HG02798 (cell line): ENCODE data around the gene RAB20.
"Not testable (repeated sequence)": the region's sequence is repeated elsewhere in the genome, so short reads cannot be mapped to it uniquely, and the experiment has no call there.

ENCODE experiments used
- ATAC-seq: cut with Tn5 transposase; IDR thresholded peaks from one replicate; pipeline ENCODE4 v1.9.1; 2021; ENCODE audit warnings: mild to moderate bottlenecking; ENCODE audit not compliant: unreplicated experiment, poor library complexity

Gene RAB20

DNA sequence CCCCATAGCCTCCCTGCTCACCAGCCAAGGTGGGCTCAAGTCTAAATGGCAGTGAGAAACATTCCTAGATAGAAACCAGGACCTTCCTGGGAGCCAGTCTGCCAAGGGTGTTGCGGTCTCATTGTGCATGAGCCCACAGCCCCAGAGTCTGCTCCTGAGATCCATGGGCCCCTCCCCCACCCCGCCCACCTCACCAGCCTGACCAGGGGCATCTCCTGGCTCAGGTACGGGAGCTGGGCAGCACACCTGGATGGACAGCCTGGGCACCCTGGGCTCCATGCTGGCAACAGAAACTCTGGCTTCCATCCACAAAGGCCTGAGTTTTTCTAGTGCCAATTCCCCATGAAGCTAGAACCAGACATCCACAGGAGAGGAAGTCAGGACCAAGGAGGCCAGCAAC, 65.6 kb downstream of the RAB20 start:
- ATAC-seq = no peak

GRCh38 chr13:110495376-110495775, 66.1 kb downstream of the RAB20 start:
- ATAC-seq = no peak

DNA sequence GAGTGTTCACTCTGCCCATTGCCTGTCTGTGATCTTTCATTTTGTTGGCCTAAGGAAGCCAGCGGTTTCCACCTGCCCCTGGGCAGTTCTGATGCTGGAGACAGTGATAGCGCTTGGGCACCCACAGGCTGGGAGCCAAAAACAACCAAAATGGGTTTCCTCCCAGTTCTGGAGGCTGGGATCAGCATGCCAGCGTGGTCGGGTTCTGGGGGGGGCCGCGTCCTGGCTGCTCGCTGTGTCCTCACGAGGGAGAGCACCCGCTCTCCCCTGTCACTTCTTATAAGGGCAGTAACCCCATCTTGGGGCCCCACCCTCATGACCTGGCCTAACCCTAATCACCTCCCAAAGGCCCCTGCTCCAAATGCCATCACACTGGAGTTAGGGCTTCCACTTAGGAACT, 67.9 kb downstream of the RAB20 start:
- ATAC-seq = no peak

GRCh38 chr13:110492679-110493593, 68.6 kb downstream of the RAB20 start:
- ATAC-seq = no peak

DNA sequence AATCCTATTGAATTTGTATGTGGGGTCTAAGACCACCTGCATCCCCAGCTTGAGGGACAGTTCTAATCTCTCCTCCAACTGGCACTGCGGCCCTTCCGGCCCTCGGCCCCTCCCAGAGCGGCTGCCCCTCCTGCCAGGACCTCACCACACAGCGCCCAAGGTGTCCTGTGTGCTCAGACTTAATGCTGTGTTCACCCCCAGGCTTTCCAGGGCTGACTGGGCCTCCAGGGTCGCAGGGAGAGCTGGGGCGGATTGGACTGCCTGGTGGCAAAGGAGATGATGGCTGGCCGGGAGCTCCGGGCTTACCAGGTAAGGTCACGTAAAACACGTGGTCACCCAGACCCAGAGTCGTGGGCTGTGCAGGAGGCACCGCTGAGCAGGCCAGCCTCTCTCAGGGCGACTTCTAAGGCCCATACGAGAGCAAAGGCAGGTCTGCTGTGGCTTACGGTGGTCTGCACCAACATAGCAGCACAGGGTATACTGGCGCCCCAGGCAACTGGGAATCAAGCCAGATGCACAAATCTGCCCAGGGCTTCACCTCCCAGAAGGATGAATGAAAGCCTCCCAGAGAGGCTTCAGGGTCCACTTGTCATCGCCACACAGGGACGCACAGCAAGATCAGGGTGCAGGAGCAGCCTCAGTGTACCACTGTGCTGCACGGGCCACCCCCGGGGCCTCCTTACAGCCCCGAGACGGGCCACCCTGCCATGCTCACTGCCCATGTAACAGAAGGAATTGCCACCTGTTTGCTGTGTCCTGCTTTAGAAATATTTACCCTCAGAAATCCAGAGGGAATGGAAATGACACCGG, 69.4 kb downstream of the RAB20 start:
- ATAC-seq = no peak

GRCh38 chr13:110490009-110490770, 71.3 kb downstream of the RAB20 start:
- ATAC-seq = no peak

- not testable (repeated sequence) for ATAC-seq
Measured at GRCh38 chr13:110486880-110487279, 74.6 kb downstream of the RAB20 start.

DNA sequence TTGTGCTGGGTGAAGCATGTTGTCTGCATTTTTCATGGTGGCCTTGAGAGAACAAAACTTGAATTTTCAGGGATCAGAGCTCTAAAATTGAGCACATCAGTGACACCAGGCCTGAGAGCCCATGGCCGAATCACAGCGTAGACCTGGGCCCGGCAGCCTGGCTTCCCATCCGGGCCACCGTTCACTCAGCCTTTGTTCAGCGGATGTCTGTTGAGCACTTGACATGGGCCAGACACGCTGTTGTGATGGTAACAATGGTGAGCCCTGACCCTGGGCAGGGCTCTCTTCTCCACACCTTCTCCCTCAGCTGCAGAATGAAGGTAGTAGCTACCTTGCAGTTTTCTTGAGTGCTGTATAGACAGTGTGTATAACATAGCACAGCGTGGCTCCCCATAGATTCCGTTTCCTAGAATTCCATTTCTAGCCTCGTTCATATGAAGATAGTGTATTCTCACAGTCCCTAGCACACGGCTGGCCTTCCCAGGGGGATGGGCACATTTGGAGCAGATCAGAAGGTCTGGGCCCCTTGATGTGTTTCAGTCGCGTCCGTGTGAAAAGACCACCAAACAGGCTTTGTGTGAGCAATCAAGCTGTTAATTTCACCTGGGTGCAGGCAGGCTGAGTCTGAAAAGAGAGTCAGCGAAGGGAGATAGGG, 75.3 kb downstream of the RAB20 start:
- ATAC-seq = no peak

DNA sequence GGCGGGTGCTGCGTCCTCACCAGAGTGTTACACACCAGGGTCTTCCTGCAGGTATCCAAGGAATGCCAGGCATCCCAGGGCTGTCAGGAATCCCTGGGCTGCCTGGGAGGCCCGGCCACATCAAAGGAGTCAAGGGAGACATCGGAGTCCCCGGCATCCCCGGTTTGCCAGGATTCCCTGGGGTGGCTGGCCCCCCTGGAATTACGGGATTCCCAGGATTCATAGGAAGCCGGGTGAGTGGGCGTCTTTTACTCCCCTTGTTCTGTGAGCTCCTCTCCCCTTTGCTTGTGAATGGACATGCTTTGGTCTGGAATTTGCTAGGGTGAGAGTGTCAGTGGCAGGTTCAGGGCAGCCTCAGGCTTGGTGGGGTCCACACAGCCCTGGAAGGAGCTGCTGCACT, 75.9 kb downstream of the RAB20 start:
- no peak for ATAC-seq

- ATAC-seq = no peak
Measured at GRCh38 chr13:110484290-110485048, 77.1 kb downstream of the RAB20 start.

DNA sequence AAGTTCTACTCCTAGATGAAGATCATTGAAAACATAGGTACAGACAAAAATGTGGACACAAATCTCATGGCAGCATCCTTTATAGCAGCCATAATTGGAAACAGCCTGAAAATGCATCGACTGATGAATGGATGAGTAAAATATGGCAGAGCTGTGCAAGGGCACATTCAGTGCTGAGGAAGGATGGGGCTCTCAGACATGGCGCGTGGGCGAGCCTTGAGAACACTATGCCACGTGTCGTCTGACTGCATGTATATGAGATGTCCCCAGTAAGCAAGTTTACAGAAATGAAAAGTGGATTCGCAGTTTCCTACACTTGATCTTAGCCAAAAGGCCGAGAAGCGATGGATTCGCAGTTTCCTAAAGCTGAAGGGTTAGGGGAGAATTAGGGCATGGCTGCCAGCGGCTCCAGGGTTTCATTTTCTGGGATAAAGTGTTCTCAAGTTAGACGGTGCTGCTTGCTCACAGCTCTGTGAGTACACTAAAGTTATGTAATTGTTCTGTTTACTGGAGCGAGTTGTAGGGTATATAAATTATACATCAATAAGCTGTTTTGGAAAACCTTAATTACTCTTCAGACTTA, 78.0 kb downstream of the RAB20 start:
- no peak for ATAC-seq

DNA sequence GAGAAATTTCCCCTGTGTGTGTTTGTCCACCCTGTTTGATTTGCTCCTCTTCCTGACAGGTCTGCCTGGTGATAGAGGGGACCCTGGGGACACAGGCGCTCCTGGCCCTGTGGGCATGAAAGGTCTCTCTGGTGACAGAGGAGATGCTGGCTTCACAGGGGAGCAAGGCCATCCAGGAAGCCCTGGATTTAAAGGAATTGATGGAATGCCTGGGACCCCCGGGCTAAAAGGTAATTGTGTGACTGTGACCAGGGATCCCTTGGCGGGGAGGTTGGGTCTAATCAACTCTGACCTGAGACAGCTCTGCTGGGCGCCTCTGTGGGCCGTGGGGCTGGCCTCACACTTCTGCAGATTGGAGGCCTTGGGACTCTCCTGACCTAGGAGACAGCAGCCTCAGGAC, 81.4 kb downstream of the RAB20 start:
- no peak for ATAC-seq

GRCh38 chr13:110479648-110480047, 81.9 kb downstream of the RAB20 start:
- ATAC-seq = no peak

DNA sequence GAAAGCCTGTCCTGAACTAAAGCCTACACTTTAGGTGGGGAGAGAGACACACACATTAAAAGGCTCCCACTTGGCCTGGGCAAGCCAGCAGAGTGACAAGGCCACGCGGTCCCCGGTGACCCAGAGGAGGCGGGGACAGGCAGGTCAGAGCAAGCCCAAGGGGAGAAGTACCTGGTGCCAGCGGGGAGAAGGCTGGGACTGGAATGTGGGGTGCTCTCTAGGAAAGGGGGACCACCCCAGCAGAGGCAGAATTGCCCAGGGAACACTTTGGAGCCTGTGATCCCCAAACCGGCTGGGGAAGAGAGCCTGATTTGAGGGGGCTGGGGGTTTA, 82.3 kb downstream of the RAB20 start:
- ATAC-seq = no peak

- no peak for ATAC-seq
Measured at GRCh38 chr13:110478405-110479214, 82.9 kb downstream of the RAB20 start.

DNA sequence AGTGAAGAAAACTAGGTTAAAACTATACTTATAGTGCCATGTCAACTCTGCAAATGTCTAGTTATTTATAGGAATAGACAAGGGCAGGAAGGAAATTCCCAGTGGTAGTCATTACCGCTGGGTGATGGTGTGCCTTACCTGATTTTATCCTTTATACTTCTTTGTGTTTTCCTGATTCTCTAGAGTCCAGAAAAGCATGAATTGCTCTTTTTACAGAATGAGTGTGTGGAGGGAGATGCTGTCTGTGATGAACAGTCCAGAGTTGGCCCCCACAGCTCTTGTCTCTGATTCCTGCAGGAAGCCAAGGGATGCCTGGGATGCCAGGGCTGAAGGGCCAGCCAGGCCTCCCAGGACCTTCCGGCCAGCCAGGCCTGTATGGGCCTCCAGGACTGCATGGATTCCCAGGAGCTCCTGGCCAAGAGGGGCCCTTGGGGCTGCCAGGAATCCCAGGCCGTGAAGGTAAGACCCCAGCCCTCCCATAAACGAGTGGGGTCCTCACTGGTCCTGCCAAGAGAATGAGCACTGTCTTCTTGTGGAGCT, 83.7 kb downstream of the RAB20 start:
- ATAC-seq = no peak

DNA sequence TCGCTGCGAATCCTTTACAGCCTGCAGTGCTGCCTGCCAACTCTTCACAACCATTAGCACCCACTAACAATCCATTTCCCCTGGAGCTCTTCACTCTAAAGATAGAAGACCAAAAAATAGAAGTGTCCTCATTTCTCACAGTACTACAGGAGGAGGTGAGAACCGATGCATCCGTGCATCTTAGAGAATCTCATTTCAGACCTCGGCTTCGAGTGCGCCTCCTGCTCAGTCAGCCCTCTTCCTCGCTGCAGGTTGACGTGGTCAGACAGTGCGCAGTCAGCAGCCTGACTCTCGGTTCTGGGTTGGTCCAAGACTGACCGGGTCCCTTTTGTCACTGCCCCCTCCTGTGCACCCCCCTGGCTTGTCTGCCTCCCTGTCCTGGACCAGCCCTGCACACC, 85.3 kb downstream of the RAB20 start:
- no peak for ATAC-seq

- no peak for ATAC-seq
Measured at GRCh38 chr13:110475550-110476219, 85.8 kb downstream of the RAB20 start.
